H54 (cell line): Measurements from ENCODE around the gene ABCC11.
"Not testable (repeated sequence)": the region's sequence is repeated elsewhere in the genome, so short reads cannot be mapped to it uniquely, and the experiment has no call there.

Source experiments
- DNase-seq: peaks from one replicate; pipeline ENCODE4 v3.0.0; 2011; ENCODE audit warnings: low spot score, mixed read lengths; ENCODE audit not compliant: insufficient read length
- FAIRE-seq: peaks from 3 replicates; lab custom pipeline; 2011; peaks lifted over from hg19 to GRCh38; lab: Jason Lieb, UNC
- POLR2A ChIP-seq: IDR thresholded peaks from 2 replicates; pipeline ENCODE4 v1.6.1; 2011; ENCODE audit warnings: low read depth, mild to moderate bottlenecking, low read length

The ABCC11 gene

DNA sequence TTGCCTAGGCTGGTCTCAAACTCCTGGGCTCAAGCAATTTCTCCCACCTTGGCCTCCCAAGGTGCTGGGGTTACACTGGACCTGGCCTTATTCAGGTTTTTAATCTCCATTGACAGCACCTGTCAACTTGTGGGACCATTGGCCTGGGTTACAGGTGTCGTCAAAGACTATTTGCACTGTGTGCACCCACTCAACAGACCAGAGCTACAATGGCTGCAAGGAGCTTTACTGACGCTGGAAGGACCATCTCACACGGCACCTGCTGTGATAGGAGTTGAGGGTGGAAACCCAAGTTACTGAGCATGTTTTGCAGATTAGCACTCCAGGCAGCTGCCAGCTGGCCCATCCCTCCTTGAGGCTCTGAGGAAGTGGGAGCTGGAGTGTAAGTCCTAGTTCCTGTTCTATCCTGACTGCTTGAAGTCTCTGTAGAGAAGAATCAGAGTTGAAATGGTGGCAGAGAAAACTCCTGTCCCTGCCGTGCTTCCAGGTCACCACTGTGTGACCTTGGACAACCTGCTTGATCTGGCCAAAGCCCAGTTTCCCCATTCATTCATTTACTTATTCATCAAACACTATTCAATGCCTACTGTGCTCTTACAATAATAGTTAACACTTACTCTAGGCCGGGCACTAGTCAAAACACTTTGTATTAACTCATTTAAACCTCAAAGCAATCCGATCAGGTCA is 45.7 kb downstream of the ABCC11 start:
- no peak for TF ChIP-seq POLR2A
- DNase-seq, result no peak
- no peak for FAIRE-seq

DNA sequence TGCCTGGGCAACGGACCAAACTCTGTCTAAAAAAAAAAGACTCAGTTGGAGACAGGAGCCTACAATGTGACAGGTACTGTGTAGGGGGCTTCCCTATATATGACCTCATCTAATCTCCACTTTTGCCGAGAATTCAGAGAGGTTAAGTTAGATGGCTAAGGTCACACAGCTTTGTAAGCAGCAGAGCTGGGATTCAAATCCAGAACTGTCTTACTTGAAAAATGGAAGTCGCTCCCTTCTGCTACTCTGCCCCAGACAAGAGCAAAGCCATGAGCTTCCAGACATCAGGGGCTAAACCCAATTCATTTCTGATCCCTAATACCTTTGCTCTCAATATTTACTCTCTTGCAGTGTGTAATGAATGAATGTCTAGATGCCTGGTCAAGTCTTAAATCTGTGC is 50.0 kb downstream of the ABCC11 start:
- no peak for TF ChIP-seq POLR2A
- DNase-seq (no peak), FAIRE-seq (no peak)

DNA sequence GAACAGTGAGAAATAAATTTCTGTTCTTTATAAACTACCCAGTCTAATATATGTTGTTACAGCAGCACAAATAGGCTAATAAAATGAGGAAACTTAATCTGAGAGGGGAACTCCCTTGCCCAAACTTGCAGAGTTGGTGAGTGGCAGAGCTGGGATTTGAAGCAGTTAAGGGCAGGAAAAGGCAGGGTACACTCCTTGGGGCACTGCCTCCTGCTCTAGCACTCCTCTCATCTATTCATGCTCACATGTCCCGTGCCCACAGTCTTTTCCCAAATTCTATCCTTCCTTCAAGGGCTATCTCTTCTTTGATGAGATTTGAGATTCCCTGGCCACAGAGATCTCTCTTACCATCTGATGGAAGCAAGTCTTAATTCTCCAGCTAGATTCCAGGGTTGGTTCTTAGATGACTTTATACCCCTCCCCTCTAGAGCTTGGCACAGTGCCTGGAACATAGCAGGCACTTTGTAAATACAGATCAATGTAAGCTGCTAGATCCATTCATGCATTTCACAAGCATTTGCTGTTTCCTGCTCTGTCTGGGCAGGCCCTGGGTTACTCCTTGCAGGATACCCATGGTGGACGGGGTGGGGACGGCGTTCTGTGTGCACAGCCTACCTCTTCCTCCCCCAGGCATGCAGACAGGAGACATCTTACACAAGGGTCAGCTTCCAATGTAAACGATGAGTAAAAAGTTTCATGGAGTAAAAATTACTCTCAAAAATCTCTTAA is 52.3 kb downstream of the ABCC11 start:
- DNase-seq, result no peak

DNA sequence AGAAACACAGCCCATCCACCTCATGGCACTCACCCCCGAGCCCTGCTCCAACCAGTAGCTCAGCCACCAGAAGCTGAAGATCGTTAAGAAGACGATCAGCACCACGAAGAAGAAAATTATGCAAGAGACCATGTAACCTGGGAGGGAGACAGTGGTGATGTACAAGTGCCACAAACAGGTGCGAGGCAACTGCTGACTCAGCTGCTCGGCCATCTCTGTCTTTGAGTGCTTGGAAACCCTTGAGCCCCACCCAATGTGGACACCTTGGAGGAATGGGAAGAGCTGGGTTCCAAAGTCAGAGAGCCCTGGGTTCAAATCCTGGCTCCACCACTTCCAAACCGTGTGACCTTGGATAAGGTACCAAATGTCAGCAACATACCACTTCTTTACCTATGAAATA is 53.5 kb downstream of the ABCC11 start:
- TF ChIP-seq POLR2A, result no peak
- FAIRE-seq (no peak), DNase-seq (no peak)

More for the DNA sequence above, 52.3 kb downstream of the ABCC11 start:
- no peak for FAIRE-seq
- no peak for TF ChIP-seq POLR2A

DNA sequence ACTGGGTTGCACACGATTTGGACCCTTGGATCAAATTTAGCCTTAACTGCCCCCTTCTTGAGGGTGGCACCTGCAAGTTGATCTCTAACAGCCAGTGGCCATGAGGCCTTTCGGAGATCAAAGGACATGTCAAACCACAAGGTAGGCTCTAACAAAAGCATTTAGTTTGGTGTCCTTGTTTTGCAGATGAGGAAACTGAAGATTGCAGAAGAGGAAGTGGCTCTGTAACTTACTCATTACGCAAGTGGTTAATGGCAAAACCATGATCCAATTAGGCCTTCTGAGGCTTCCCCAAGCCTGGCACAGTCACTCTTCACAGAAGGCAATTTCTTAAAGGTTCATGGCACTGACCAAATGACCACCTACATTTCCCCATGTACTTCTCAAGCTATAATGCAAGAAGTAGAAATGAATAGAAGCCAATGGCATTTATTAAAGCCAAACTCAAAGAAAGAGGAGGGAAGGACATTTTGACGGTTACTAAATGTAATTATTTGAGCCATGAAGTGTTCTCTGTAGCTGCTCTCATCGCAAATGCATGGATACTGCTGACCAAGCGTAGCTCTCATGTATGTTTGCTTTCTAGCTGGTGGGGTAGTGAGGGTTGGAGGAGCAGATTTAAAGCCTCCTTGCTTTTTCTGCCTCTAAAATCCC is 58.8 kb downstream of the ABCC11 start:
- FAIRE-seq (no peak), DNase-seq (no peak)
- TF ChIP-seq POLR2A, result no peak

DNA sequence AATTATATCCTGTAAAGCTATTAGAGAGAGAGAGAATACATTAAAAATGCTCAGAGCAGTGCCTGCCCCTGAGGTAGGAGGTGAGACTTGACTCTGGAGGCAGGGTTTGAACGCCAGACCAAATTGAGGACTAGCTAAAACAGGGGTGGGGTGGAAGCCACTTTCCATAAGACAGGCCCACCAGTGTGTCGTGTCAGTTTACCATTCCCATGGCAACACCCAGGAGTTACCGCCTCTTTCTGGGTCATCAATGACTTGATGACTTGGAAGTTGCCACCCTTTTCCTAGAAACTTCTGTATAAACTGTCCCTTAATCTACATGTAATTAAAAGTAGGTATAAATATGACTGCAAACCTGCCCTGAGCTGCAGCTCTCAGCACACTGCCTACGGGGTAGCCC is 59.6 kb downstream of the ABCC11 start:
- DNase-seq (no peak), FAIRE-seq (no peak)
- no peak for TF ChIP-seq POLR2A

DNA sequence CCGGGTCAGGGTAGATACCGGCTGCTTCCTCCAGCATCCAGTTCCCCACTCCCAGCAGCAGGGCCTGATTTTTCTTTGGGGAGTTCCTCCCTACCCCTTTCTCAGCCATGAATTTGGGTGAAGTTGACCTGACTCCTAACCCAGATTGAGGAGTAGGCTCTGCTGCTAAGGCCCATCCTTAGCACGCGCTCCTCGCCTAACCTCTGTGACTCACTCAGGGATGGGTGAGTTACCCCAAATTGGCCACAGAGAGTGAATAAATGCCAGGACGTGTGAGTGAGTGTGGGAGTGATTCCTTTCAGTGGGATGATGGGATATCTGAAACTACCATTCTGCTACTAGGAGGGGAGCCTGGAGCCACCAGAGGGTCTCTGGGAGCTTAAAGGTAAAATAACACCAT is 62.7 kb downstream of the ABCC11 start:
- FAIRE-seq, result no peak
- no peak for DNase-seq
- no peak for TF ChIP-seq POLR2A

DNA sequence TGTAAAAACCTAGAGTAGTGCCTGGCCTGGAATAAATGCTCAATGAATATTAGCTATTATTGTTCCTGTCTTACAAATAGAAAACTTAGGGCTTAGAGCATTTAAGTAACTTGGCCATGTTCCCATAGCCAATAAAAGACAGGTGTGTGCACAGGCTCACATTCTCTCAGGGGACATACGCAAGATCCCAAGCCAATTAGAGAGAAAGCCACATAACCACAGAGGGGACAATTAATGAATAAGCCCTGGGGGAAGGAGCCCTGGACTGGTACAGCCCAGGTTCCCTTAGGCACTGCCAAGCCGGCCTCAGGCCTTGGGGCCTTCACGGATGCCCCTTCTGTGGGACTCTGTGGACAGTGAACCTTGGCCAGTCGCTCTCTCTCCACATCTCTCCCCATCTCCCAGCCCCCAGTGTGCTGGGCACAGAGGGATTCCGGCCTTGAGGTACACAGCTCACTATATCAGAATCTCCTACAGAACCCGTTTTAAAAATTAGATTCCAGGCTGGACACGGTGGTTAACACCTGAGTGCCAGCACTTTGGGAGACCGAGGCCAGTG is 64.3 kb downstream of the ABCC11 start:
- no peak for DNase-seq
- no peak for TF ChIP-seq POLR2A
- FAIRE-seq, result no peak

DNA sequence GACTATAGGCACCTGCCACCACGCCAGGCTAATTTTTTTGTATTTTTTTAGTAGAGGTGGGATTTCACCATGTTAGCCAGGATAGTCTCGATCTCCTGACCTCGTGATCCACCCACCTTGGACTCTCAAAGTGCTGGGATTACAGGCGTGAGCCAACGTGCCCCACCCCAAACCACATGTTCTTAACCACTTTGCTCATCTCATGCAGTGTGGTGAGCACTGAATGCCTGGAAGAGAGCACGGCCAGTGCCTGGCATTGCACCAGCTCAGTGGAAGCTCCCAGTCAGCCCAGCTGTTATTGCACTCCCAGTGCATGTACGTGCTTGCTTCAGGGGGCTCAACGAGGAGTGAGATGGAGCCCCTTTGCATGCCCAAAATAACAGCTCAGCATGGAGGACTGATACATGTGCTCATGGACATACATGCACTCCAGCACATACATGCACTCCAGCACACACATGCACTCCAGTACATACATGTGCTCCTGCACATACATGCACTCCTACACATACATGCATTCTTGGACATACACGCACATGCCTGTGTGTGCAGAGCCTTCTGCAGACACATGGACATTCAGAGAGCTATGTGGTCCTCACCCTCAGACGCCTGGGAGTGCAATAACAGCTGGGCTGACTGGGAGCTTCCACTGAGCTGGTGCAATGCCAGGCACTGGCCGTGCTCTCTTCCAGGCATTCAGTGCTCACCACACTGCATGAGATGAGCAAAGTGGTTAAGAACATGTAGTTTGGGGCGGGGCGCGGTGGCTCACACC is 65.4 kb downstream of the ABCC11 start:
- not testable (repeated sequence) for FAIRE-seq, DNase-seq

DNA sequence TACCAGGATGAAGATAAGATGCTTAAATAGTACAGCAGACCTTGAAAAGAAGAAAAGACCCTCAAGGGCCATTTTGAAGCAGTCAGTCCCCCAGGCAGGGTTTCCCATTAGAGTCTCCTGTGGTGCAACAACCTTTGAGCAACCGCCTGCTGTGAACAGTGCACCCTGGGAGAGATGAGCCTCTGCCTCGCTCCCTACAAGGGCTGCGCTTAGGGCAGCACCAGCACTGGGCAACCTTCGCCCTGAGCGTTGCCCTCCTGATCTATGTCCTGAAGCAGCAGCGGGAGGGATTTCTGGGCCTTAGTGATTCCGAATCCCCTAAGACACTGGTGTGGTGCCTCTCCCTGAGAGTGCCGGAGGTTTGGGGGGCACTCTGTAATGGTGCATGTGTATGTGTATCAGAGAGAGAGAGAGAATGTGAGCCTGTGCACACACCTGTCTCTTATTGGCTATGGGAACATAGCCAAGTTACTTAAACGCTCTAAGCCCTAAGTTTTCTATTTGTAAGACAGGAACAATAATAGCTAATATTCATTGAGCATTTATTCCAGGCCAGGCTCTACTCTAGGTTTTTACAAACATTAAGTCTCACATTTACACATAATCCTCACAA is 66.4 kb downstream of the ABCC11 start:
- FAIRE-seq, result no peak
- TF ChIP-seq POLR2A, result no peak
- DNase-seq, result no peak

DNA sequence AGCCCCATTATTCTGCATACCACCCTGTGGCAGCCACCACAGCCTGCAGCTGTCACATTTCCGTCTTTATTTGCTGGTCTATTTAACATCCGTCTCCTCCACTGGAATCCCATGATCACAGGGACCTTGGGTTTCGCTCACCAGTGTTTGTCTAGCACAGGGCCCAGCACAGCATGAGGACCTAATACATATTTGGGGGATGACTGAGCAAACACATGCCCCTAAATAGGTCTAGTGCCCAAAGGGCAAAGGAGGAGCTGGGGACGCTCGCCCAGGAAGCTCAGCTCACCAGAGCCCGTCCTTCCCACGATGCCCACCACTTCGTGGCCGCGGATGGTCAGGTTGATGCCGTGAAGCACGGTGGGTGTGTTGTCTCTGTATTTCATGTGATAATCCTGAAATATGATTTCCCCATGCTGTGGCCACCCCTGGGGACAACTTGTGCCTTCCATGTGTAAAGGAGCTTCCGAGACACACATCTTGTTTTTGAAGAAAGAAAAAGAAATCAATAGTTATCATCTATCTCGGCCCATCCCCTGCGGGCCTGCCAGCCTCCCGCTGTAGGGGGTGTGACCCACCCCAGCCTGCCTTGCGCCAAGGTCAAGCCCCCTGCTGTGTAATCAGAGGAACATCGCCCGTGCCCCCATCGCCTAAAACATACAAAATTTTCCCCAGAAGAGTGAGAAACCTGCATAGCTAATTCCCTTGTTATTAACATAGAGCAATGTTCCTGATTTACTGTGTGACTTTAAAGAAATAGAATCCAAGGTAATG is 70.5 kb downstream of the ABCC11 start:
- DNase-seq (no peak), FAIRE-seq (no peak)
- no peak for TF ChIP-seq POLR2A

DNA sequence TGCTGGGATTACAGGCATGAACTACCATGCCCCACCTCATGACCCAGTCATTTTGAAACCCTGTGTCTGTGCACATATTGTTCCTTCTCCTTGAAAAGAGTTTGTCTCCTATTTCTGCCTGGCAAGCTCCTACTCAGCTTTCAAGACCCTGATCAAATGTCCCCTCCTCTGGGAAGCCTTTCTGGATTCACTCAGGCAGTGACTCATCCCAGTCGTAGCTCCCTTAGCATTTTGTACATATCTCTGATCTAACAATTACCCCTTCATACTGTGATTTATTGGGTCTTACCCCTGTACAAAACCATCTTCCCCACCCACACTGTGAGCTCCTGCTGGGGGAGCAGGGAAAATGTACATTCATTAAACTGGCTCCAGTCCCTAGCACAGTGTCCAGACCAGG is 73.5 kb downstream of the ABCC11 start:
- DNase-seq (no peak), FAIRE-seq (no peak)
- TF ChIP-seq POLR2A, result no peak
